Transverse colon (tissue), 3 donors: ENCODE measurements around the gene VWA3A.

Source experiments
- EP300 ChIP-seq: sonication (generic); formaldehyde crosslinking; IDR thresholded peaks from one replicate; pipeline ENCODE4 v1.6.1; 2017; ENCODE audit warnings: antibody characterized with exemption, low read depth
- TF ChIP-seq, protein P1 (sequence below), 5 experiments: fragments of 200-600 bp in 3 of 5; fragments of 450-650 bp in 2 of 5; sonication (generic) in 3 of 5; IDR thresholded peaks; 1 replicate in 2 of 5; 2 replicates in 3 of 5; pipeline ENCODE4 v1.5.1; 2016 to 2017; ENCODE audit warnings: antibody characterized with exemption in 5 of 5, inconsistent platforms in 3 of 5, mild to moderate bottlenecking in 2 of 5, moderate library complexity in 1 of 5

DNA sequence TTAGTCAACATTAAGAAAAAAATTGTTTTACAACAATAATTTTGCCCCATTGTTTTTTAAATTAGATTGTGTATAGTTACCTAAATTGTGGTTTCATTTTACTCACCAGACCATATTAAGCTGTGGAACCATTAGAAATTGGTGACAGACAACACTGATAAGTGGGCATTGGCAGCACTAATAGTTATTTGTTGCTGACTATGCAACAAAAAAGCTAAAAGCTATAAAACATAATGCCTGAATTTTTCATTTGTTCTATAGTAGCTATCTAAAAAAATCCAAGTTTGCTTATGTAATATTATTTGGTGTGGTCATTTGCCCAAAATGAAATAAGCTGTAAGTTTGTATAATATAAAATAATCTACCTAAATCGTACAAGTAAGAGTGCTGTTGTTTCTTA lies 13.7 kb upstream of the VWA3A start:
- TF ChIP-seq, protein P1, sequence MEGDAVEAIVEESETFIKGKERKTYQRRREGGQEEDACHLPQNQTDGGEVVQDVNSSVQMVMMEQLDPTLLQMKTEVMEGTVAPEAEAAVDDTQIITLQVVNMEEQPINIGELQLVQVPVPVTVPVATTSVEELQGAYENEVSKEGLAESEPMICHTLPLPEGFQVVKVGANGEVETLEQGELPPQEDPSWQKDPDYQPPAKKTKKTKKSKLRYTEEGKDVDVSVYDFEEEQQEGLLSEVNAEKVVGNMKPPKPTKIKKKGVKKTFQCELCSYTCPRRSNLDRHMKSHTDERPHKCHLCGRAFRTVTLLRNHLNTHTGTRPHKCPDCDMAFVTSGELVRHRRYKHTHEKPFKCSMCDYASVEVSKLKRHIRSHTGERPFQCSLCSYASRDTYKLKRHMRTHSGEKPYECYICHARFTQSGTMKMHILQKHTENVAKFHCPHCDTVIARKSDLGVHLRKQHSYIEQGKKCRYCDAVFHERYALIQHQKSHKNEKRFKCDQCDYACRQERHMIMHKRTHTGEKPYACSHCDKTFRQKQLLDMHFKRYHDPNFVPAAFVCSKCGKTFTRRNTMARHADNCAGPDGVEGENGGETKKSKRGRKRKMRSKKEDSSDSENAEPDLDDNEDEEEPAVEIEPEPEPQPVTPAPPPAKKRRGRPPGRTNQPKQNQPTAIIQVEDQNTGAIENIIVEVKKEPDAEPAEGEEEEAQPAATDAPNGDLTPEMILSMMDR (IDR thresholded peaks at IDR 0.05): no peak
- TF ChIP-seq EP300: no peak
